OCI-LY7 (cell line): ENCODE measurements around the gene FAM174B.

Source experiments
- CTCF ChIP-seq: fragments of 200-600 bp; sonication (generic); conservative IDR thresholded peaks from 2 replicates; pipeline ENCODE4 v1.5.1; 2014; ENCODE audit warnings: mild to moderate bottlenecking, antibody characterized with exemption, low read length, moderate library complexity, mixed read lengths
- EZH2phosphoT487 ChIP-seq: fragments of 200-600 bp; sonication (generic); IDR thresholded peaks from 2 replicates; pipeline ENCODE4 v1.6.1; 2018; ENCODE audit warnings: low read depth, borderline replicate concordance, mild to moderate bottlenecking, mixed run types, antibody characterized with exemption, low read length, moderate library complexity, mixed read lengths

GRCh38 chr15:92569778-92570177, 85.8 kb downstream of the FAM174B start:
- TF ChIP-seq CTCF: no peak
- TF ChIP-seq EZH2phosphoT487: no peak
